Measurements from ENCODE around the gene EIF5.

DNA sequence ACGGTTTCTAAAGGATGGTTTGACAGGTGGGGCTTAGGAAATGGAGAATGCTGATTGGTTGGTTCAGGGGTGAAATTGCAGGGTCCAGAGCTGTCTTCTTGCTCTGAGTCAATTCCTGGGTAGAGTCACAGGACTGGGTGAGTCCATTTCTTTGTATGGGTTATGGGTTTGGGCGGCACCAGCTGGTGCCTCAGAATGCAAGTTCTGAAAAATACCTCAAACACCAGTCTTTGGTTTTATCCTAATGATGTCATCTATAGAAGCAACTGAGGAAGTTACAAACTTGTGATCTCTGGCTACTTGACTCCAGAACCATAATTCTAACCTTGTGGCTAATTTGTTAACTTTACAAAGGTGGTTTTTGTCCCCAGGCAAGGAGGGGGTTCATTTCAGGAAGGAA, 47.6 kb upstream of the EIF5 start:
- TF ChIP-seq, protein P1, sequence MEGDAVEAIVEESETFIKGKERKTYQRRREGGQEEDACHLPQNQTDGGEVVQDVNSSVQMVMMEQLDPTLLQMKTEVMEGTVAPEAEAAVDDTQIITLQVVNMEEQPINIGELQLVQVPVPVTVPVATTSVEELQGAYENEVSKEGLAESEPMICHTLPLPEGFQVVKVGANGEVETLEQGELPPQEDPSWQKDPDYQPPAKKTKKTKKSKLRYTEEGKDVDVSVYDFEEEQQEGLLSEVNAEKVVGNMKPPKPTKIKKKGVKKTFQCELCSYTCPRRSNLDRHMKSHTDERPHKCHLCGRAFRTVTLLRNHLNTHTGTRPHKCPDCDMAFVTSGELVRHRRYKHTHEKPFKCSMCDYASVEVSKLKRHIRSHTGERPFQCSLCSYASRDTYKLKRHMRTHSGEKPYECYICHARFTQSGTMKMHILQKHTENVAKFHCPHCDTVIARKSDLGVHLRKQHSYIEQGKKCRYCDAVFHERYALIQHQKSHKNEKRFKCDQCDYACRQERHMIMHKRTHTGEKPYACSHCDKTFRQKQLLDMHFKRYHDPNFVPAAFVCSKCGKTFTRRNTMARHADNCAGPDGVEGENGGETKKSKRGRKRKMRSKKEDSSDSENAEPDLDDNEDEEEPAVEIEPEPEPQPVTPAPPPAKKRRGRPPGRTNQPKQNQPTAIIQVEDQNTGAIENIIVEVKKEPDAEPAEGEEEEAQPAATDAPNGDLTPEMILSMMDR (conservative IDR thresholded peaks at IDR 0.05; ENCODE audit: low read depth, low read length), result no peak
- no peak for TF ChIP-seq SMC3 (IDR thresholded peaks at IDR 0.05; ENCODE audit: low read depth, low read length)
- TF ChIP-seq CEBPB (IDR thresholded peaks at IDR 0.05; ENCODE audit: low read depth, low read length), result no peak
- TF ChIP-seq RCOR1 (IDR thresholded peaks at IDR 0.05; ENCODE audit: insufficient replicate concordance, low read length), result no peak
- TF ChIP-seq, protein P2, sequence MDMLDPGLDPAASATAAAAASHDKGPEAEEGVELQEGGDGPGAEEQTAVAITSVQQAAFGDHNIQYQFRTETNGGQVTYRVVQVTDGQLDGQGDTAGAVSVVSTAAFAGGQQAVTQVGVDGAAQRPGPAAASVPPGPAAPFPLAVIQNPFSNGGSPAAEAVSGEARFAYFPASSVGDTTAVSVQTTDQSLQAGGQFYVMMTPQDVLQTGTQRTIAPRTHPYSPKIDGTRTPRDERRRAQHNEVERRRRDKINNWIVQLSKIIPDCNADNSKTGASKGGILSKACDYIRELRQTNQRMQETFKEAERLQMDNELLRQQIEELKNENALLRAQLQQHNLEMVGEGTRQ (IDR thresholded peaks at IDR 0.05; ENCODE audit: low read depth, low read length), result no peak
- TF ChIP-seq FOS (IDR thresholded peaks at IDR 0.05; ENCODE audit: low read depth, low read length), result no peak
- TF ChIP-seq RFX5 (IDR thresholded peaks at IDR 0.05; ENCODE audit: low read depth, low read length), result no peak
